ENCODE measurements around the gene WDR7.

- TF ChIP-seq CTCF (IDR thresholded peaks at IDR 0.05), result peak in 1 of 4 experiments; percentile 25
- no peak for TF ChIP-seq POLR2AphosphoS5 (IDR thresholded peaks at IDR 0.05)
Measured at GRCh38 chr18:56702946-56703345, 51.8 kb downstream of the WDR7 start.

All from prostate gland (tissue), 2 donors.